Posterior cingulate gyrus (tissue), 11 donors: ENCODE measurements around the gene MTHFR.

Source experiments
- DNase-seq, 10 donors: peaks; one replicate each; pipeline versions ENCODE4 v3.0.0 to v3.0.0-alpha.2; 2020 to 2021; ENCODE audit warnings: mixed read lengths in 3 of 10
- intact Hi-C: fragments of 100-400 bp; cut with DNase I; formaldehyde crosslinking; loops from one replicate; pipeline ENCODE4 v1.15.1; 2023

Gene MTHFR

DNA sequence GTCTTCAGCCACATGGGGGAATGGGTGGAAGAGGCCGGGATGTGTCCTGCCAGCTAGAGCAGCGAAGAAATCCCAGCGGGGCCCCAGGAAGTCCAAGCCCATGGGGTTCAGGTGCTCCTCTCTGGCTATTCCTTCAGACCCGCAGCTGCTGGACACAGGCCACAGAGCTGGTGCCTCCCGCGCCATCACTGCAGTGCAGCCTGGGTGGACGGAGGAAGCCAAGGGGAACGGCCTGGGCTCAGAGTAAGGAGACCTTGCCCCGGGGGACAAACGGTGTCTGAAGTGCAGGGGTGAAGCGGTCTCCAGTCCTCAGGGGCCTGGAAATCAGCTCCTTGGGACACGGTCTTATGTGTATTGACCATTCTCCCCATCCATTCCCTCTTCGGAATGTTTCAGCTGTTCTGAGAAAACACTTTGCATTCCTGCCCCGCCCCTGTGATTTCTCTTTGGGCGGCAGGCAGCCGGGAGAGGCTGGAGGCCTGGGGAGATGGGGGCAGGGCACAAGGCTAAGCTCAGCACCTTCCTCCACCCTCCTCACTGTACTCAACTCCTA lies 18.4 kb downstream of the MTHFR start:
- intact Hi-C loops, result no loop called here
- DNase-seq, result peak in 2 of 10 donors; percentile 62 to 84

DNA sequence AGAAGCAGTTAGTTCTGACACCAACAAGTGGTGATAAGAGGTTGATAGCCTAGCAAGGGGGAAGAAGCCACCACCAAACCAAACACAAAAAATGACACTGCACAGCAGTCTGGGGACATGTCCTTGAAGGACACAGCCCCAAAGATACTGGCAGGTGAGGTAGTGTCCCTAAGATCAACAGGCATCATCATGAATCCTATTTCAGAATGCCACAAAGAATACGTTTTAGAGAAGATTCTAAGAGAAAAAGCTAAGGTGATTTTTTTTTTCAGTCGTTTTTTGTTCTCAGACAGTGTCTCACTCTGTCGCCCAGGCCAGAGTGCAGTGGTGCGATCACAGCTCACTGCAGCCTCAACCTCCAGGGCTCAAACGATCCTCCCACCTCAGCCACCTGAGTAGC lies 19.6 kb downstream of the MTHFR start:
- DNase-seq, result peak in 1 of 10 donors; percentile 4
- intact Hi-C loops, result no loop called here

DNA sequence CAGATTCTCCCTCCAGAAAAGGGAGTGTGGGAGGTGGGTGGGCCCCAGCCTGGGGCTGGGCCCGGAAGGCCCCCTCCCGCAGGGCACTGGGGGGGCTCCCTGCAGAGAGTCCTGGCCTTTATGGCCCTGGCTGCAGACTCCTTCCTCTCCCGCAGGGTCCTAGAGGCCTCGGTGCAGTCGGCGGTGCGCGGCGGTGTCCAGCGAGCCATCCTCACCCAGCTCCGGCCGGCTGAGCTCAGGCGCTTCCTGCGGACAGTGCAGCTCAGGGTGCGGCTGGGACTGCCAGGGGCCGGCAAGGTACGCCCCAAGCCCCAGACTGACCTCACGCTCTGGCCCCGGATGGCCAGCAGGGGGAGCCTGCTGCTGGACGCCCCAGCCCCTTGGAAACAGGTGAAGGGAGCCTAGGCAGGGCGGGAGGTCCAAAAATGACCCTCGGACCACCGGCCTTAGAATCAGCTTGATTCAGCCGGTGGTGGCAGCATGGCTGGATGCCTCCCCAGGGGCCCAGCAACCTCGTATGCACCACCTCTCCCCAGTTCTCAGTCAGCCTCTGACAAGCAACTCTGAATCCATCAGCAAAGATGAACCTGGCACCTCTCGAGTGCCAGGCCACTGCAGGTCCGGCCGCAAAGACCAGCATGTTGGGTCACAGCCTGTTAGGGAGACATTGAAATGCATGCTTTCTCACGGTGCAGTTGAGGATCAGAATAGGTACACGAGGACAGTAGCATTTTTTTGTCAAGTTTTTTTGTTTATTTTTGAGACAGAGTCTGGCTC lies 20.6 kb downstream of the MTHFR start:
- intact Hi-C loops, result no loop called here
- peak in 8 of 10 donors; percentile 43 to 93 (median 64) for DNase-seq

- intact Hi-C loops, result no loop called here
Observed at GRCh38 chr1:11784256-11784992, 21.3 kb downstream of the MTHFR start.

DNA sequence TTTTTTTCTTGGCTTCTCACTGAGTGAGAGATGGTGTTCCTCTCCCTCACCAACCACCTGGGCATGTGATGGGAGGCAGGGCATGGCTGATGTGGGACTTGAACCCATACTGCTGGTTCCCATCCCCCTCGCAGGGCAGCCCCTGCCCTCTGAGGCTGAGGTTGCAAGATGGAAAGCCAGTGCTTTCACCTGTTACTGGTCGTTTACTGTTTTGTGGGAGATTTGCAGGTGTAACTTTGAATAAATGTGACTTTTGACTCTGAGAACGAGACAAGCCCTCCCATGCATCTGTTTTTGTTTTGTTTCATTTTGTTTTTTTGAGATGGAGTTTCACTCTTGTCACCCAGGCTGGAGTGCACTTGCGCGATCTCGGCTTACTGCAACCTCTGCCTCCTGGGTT lies 22.2 kb downstream of the MTHFR start:
- DNase-seq, result peak in 1 of 10 donors; percentile 65

More at GRCh38 chr1:11784256-11784992, 21.3 kb downstream of the MTHFR start:
- peak in 1 of 10 donors; percentile 81 for DNase-seq

DNA sequence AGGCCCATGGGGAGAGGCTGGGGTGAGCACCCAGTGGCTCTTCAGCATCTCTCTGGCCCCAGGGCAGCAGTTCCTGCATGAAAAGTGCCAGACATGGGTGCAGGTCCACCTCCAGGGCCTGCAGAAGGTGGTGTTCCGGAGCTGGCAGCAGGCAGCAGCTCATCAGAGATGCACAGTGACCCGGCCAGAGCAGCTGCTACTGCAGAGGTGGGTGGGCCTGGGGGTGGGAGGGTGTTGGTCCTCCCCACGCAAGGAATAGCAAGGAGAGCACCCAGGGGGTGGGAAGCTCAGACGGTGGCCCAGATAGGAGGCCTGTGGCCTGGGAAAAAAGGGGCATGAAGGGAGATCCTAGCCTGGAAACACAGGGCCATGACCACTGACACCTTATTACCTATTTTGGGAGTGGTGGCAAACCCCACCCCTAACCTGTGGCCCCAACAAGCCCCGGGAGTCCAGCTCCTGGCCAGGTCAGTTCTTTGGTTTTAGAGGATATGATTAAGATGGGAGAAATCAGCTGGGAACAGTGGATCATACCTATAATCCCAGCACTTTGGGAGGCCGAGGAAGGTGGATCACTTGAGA lies 23.5 kb downstream of the MTHFR start:
- no peak for DNase-seq
- intact Hi-C loops, result no loop called here

More for the DNA sequence above, 22.2 kb downstream of the MTHFR start:
- intact Hi-C loops, result no loop called here

GRCh38 chr1:11781297-11781696 lies 24.5 kb downstream of the MTHFR start:
- no peak for DNase-seq
- intact Hi-C loops, result no loop called here

DNA sequence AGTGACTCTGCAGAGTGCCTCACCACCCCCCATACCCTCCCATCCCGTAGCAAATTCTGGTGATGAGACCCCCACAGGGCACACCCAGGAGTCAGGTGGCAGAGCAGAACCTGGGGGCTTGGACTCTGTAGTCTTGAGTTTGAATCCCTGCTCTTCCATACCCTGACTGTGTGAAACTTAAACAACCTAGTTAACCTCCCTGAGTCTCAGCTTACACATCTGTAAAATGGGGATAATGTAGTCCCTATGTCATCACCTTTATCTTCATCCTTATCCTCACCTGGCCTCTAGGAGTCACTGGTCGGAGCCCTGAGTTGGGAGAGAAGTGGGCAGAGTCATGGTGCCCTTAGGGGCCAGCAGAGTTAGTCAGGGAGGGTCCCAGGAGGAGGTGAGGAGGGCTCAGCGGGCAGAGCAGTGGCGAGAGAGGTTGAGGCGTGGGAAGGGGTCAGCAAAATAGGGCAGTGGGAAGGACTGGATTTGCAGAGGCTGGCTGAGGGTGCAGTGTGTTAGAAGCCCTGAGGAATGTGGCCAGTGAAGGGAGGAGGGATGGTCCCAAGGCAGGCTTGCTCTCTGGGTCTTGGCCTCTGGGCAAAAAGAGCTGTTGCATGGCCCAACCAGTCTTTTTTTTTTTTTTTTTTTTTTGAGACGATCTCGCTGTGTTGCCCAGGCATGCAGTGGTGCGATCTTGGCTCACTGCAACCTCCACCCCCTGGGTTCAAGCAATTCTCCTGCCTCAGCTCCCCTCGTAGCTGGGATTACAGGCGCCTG lies 25.2 kb downstream of the MTHFR start:
- intact Hi-C loops, result no loop called here

GRCh38 chr1:11779715-11780379 lies 25.9 kb downstream of the MTHFR start:
- intact Hi-C loops, result no loop called here
- DNase-seq, result no peak

More for the DNA sequence above, 25.2 kb downstream of the MTHFR start:
- no peak for DNase-seq

- no peak for DNase-seq
Observed at GRCh38 chr1:11778844-11779623, 26.7 kb downstream of the MTHFR start.

DNA sequence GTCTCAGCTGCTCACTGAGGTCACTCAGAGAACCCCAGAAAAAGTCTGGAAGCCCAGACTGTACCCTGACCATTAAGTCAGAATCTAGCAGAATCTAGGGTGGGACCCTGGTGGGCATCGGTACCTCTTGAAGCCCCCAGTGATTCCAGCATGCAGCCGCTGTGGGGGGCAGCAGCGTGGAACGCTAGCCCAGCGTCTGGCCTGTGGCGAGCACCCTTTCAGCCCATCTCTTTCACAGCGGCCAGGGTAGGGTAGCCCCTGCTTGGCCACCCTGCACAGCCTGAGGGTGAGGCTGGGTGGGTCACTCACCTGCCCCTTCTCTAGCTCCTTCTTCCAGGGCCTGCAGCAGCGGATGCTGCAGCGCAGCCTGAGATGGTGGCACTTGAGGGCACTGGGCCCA lies 27.4 kb downstream of the MTHFR start:
- DNase-seq, result no peak
- intact Hi-C loops, result no loop called here

More at GRCh38 chr1:11778844-11779623, 26.7 kb downstream of the MTHFR start:
- intact Hi-C loops, result no loop called here

DNA sequence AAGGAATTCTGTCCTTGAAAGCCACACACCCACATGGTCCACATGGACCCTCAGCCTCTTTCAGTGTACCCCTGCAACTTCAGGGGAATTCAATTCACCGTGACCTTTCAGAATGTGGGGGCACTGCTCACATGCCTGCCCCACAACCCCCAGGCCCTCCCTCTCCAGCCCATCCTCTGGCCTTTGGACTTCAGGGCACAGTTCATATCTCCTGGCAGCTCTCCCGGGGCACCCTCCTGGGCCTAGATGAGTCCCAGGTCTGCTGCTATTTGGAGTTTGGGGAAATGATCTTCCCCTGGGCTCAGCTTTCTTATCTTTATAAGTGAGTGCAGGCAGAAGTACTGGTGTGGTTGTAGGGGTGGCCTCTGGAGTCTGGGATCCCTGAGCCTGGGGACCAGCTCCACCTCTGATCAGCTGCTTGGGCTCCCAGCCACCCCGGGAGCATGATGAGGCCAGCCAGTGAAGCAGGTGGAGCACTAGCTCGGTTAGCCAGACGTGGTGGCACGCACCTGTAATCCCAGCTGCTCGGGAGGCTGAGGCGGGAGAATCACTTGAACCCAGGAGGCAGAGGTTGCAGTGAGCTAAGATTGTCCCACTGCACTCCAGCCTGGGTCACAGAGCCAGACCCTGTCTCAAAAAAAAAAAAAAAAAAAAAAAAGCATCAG lies 28.0 kb downstream of the MTHFR start:
- DNase-seq, result no peak
- intact Hi-C loops, result no loop called here

- no peak for DNase-seq
- intact Hi-C loops, result no loop called here
Observed at GRCh38 chr1:11774753-11775152, 31.0 kb downstream of the MTHFR start.

DNA sequence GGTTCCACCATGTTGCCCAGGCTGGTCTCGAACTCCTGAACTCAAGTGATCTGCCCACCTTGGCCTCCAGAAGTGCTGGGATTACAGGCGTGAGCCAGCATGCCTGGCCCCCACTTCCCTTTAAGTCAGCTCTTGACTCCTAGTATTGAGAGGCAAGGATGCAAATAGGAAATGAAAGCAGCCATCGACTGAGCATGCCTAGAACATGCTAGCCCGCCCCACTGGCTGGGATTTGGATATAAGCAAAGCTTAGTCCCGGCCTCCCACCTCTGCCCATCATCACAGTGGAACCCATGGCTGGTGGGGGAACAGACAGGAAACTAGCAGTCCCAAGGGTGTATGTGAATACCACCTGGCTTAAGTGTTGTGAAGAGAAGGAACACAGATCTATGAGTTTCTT lies 33.3 kb downstream of the MTHFR start:
- intact Hi-C loops, result no loop called here
- DNase-seq, result no peak

GRCh38 chr1:11771481-11772043 lies 34.2 kb downstream of the MTHFR start:
- intact Hi-C loops, result no loop called here
- no peak for DNase-seq

GRCh38 chr1:11770011-11770410 lies 35.8 kb downstream of the MTHFR start:
- intact Hi-C loops, result no loop called here
- DNase-seq, result no peak

DNA sequence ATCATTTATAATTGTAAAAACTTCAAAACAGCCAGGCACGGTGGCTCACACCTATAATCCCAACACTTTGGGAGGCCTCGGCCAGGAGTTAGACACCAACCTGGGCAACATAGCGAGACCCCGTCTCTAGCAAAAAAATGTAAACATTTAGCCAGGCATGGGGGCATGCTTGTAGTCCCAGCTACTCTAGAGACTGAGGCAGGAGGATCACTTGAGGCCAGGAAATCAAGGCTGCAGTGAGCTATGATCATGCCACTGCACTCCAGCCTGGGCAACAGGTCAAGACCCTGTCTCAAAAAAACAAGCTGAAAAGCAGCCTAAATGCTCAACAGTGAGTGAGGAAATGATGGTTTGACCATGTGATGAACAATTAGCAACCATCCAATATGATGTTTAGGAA lies 36.5 kb downstream of the MTHFR start:
- DNase-seq, result no peak
- intact Hi-C loops, result no loop called here

DNA sequence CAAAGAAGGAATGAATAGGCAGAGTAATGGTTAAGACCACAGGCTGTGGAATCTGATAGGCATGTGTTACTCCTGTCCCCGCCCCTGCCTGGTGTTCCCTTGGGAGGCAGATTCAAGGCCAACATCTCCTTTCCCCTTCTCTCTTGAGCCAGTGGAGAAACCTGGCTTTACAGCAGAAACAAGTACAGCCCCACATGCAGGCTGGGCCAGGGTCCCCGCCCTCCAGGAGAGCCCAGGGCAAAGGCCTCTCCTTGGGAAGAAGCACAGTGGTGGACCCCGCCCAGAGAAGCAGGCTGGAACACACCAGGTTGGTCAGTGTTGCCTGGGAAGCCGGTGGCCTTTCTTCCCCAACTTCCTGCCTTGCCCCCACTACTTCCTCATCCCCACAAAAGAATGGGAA lies 36.9 kb downstream of the MTHFR start:
- intact Hi-C loops, result no loop called here

More for the DNA sequence above, 36.9 kb downstream of the MTHFR start:
- no peak for DNase-seq
